NCI-H446 (cell line): ENCODE results near the gene FOXP1.

ENCODE experiments used
- DNase-seq, 2 experiments: peaks; one replicate each; lab custom pipeline; 2025; lab: John Stamatoyannopoulos, UW

FOXP1 gene

DNA sequence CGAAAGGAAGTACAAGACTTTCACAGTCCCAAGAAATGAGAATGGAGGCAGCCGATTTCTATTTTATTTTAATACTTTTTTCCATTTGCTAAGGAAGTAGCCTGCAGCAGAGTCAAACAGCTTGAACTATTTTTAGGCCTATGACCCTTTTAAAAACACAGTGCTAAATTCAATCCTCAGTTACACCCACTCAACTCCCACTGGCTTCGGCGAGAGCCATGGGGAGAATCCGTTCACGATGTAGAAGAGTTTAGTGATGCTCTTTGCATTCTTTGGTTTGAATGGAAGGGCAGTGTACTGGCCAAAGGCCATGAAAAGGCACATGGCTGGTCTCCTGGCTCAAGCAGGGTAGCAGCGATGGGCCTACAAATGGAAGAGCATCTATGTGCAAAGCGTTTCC is 343.5 kb downstream of the FOXP1 start:
- DNase-seq: no peak

DNA sequence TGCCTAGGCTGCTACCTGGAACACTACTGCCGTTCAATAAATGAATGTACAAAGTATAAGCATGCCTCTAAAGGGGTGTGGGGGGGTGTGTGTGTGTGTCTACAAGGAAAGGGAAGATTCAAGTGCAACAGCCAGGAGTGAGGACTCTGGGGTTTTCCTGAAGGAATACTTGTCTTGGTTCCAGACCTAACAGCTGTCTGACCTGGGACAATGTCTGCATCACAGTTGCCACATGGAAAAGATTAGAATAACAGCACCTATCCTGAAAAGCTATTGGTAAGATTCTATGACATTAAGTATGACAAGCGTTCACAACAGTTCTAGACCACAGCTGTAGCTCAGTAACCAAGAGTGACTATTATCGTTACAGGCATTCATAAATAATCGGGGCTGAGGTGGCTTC is 345.2 kb downstream of the FOXP1 start:
- DNase-seq: no peak

- DNase-seq: no peak
Measured at GRCh38 chr3:71237672-71238071, 345.9 kb downstream of the FOXP1 start.

DNA sequence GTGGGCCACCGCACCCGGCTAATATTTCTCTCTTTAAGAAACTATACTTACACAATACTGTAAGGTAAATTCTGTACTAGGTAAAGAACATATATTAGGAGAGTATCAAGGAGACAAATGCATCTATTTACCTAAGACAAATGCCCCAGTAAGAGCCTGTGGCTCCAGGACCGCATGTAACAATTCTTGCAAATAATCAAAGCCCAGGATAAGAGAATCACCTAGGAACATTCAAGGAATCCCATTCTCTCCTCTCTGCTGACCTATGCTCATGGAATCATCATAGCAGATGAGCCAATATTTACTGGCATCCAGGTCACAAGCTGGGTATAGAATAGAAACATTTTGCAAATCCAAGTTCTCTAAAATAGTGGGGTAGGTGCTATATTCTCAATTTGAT is 347.7 kb downstream of the FOXP1 start:
- no peak for DNase-seq

DNA sequence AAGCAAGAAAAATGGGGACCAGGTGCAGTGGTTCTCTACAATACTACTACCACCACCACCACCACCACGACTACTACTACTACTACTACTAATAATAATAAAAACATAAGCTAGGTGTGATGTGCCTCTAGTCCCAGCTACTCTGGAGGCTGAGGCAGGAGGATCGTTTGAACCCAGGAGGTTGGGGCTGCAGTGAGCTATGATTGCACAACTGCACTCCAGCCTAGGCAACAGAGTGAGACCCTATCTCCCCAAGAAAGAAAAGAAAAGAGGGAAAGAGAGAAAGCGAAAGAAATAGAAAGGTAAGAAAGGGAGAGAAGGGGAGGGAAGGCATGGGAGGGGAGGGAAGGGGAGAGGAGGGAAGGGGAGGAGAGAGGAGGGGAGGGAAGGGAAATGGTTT is 350.6 kb downstream of the FOXP1 start:
- DNase-seq: no peak

DNA sequence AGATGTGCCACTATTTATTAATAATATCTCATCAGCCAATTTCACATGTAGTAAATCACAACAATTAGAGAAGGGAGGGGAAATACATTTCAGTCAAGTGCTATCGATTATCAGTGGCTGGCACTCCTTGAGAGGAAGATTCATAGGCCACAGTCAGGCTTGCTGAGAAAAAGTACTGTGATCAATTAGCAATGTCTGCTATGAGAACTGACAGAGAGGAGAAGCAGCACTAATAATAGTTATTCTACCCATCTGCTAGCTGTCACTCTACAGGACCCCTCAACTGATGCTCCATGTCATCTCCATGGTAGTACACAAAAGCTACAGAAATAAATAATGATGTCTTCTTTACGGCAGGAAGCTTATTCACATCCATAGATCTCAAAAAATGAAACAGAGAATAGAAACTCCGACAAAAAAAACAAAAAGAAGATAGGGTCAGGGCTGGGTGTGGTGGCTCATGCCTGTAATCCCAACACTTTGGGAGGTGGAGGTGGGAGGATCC is 351.3 kb downstream of the FOXP1 start:
- DNase-seq: no peak

DNA sequence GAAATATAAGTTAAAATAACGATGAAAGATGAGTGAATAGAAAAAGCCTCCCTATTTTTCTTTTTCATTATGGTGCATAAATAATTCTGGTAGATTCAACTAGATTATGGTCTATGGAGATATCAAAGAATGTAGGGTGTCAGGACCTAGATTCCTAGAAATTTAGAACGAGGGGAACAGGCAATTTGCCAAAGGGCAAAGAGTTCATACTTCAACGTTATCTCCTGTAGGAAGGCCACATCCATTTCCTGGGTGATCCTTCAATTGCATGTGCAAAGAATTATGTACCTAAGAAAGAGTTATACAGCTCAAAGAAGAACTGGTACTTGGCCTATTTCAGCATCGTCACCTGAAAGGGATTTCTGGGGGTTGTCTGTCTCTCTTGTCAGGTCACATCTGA is 351.8 kb downstream of the FOXP1 start:
- DNase-seq: no peak

DNA sequence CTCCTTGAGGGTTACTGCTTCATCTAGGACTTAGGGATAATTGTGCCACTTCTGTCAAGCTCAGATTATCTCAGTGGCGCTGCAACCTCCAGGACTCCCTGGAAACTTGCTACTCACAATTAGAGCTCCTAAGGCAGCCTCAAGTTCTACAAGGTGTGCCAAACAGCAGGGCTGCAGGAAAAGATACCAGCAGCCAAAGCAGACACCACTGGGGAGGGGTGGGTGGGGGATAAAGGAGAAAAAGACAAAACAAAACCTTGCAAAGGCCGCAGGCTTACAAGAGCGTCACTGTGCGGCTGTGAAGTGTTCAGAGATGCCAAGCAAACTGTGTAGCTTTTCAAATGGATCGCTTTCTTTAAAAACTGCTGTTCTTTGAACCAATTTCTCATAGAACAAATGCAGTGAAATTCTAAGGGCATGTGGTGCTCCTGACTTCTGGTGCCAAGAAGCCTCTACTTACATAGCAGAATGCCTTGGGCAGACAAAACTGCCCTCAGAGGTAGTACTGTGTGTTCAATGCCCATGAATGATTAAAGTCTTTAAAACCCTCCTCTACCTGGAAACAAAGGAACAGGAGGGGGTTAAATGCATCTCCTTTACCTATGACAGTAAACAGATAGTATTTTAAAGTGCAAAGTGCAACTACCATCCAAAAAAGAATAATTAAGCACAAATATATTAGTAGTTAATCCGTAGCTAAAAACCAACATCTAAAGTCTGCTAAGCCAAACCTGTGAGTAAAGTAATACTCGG is 353.4 kb downstream of the FOXP1 start:
- DNase-seq: no peak

GRCh38 chr3:71228156-71228866 is 355.2 kb downstream of the FOXP1 start:
- no peak for DNase-seq

GRCh38 chr3:71227270-71227661 is 356.3 kb downstream of the FOXP1 start:
- no peak for DNase-seq

- DNase-seq: no peak
Measured at GRCh38 chr3:71226565-71227269, 356.8 kb downstream of the FOXP1 start.

- no peak for DNase-seq
Measured at GRCh38 chr3:71225951-71226564, 357.5 kb downstream of the FOXP1 start.

DNA sequence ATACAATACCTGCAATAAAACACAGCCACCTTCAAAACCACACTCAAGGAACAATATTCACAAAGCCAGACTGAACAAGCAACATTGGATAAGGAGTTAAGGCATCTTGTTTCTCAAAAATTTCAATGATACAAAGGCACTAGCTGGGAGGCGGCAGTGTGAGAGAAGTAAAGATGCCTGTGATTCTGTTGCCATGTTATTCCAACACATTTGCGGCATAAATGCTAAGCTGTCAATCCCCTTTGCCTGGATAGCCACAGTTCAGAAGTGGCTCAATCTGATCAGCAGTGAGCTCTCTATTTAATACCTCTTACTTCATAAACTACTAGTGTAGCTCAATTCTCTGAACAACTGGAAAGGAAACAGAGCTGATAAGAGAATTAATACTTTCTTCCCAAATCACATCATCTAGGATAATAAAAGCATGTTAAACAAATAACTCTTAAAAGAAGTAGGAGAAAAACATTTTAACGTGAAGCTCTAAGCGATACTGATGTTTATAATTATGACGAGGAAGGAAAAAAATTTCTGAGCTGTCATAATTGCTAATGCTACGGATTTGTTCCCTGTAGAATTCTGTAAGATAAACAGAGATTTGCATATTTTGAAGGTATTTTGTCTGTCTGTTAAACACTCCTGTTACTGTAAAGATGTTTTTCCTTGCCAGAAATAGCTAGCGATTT is 358.4 kb downstream of the FOXP1 start:
- no peak for DNase-seq

GRCh38 chr3:71219744-71220638 is 363.5 kb downstream of the FOXP1 start:
- no peak for DNase-seq

DNA sequence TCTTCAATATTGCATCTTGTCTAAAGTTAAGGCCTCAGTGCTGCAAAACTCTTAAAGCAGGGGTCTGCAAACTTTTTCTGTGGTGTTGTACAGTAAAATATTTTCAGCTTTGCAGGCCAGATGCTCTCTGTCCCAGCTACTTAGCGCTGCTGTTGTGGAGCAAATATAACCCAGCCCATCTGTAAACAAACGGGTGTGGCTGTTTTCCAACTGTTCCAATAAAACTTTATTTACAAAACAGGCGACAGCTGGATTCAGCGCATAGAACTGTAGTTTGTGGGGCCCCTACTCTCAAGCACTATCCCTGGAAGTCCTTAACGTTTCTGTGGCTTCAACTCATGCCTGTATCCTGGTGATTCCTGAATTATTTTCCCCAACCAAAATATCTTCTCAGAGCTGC is 365.0 kb downstream of the FOXP1 start:
- no peak for DNase-seq

DNA sequence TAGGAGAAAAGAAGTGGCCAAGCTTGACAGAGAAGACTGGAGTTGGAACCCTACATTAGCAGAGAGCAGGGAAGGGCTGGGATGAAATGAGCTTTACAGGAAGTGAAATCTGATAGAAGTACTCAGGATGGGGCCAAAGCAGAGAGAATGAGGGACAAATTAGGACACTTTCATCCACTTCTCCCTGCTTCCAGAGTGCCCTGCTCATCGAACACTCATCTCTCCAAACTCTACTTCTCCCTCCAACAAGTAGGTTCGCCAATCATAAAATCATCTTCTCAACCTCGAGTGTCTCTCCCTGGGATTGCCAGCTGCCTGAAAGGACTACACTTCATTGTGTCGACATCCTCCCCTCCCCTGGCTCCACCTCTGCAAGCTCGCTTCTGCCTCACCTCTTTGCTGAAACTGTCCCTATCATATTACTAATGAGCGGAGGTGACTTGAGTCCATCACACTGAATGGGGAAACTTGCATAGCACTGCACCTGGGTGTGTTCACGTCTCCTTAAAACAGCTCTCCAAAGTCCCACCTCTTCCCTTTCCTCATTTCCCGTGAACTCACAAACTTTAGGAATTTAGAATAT is 365.8 kb downstream of the FOXP1 start:
- DNase-seq: no peak

- DNase-seq: no peak
Measured at GRCh38 chr3:71215351-71215750, 368.2 kb downstream of the FOXP1 start.

DNA sequence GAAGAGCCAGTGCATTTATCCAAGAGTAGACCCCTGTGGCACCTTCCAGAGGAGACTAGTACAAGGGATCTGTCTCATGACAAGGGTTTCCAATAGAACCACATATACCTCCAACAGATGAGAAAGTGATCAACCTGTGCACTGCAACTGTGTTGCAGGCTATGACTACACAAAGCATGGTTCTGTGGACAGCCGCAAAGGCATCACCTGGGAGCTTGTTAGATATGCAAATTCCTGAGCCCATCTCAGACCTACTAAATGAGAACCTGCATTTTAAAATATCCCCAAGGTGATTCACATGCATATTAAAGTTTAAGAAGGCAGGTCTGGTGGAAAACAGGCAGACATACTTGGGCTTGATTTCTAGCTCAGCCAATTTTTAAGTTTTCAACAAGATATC is 368.7 kb downstream of the FOXP1 start:
- no peak for DNase-seq

DNA sequence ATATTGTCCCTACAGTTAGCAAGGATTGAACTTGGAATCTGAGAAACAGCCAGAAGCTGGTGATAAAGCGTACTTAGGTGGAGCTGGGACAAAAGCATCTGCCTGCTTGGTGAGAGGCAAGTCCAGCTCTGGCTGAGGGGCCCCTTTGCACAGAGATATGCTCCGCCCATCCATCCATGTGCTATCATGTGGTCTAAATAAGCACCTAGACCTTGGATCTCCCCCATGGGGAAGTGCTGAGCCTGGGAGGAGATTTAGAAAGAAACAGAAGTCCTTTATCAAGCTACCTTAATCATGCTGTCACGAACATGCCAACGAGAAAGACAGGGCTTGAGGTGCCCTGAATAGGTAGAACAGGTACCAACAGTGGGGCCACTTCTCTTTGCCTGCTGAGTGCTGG is 369.5 kb downstream of the FOXP1 start:
- DNase-seq: no peak

DNA sequence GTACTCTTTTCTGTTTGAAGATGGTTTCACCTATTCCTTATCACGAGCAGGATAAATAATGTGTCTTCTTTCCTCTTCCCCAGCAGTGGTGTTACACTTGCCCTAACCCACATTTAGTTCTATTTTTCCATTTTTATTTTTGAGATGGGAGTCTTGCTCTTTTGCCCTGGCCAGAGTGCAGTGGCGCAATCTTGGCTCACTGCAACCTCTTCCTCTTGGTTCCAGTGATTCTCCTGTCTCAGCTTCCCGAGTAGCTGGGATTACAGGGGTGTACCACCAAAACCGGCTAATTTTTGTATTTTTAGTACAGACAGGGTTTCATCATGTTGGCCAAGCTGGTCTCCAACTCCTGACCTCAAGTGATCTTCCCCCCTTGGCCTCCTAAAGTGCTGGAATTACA is 372.4 kb downstream of the FOXP1 start:
- DNase-seq: no peak
